Liver (tissue), 9 donors: Measurements from ENCODE around the gene C6orf120. TPM values are rescaled to one million over a fixed set of nuclear protein-coding genes. Genes with fewer than 3 reads are reported as not detected.
A peak's percentile ranks its signal among the peaks of the same experiment; 100 is the strongest.

Experiments used
- DNase-seq: peaks from one replicate; pipeline ENCODE4 v3.0.0-alpha.2; 2017; ENCODE audit warnings: low spot score
- H3K27ac ChIP-seq, 2 donors: one replicate each; pipeline ENCODE4 v1.7.0; 2013; ENCODE audit warnings: inconsistent platforms in 2 of 2, low read length in 2 of 2, control low read depth in 1 of 2, low read depth in 1 of 2, mild to moderate bottlenecking in 1 of 2
- H3K27me3 ChIP-seq, 4 donors: one replicate each; pipeline versions ENCODE4 v1.6.1 to v1.7.0; 2013; ENCODE audit warnings: low read length in 3 of 4, inconsistent platforms in 1 of 4, mild to moderate bottlenecking in 1 of 4, moderate library complexity in 1 of 4; ENCODE audit not compliant: control insufficient read depth in 4 of 4, insufficient read depth in 4 of 4
- H3K36me3 ChIP-seq, 4 donors: one replicate each; pipeline versions ENCODE4 v1.6.1 to v1.7.0; 2013; ENCODE audit warnings: low read length in 3 of 4, mild to moderate bottlenecking in 3 of 4, low read depth in 1 of 4, moderate library complexity in 1 of 4; ENCODE audit not compliant: control insufficient read depth in 4 of 4, insufficient read depth in 3 of 4
- H3K4me1 ChIP-seq, 4 donors: one replicate each; pipeline versions ENCODE4 v1.6.1 to v1.7.0; 2013; ENCODE audit warnings: low read length in 3 of 4, mild to moderate bottlenecking in 3 of 4, moderate library complexity in 1 of 4; ENCODE audit not compliant: control insufficient read depth in 4 of 4, insufficient read depth in 4 of 4
- H3K4me3 ChIP-seq, 3 donors: one replicate each; pipeline versions ENCODE4 v1.6.1 to v1.7.0; 2013; ENCODE audit warnings: low read length in 3 of 3, control low read depth in 1 of 3, low read depth in 1 of 3, mild to moderate bottlenecking in 1 of 3
- H3K9ac ChIP-seq, 2 donors: one replicate each; pipeline ENCODE4 v1.7.0; 2013; ENCODE audit warnings: low read length in 2 of 2, mild to moderate bottlenecking in 2 of 2, moderate library complexity in 2 of 2, control low read depth in 1 of 2, low read depth in 1 of 2
- H3K9me3 ChIP-seq, 4 donors: one replicate each; pipeline versions ENCODE4 v1.6.1 to v1.7.0; 2013; ENCODE audit warnings: low read length in 3 of 4; ENCODE audit not compliant: control insufficient read depth in 4 of 4
- ATF3 ChIP-seq: IDR thresholded peaks from 2 replicates; pipeline ENCODE4 v1.6.1; 2016; ENCODE audit warnings: antibody characterized with exemption
- CTCF ChIP-seq: fragments of 150-350 bp; IDR thresholded peaks from 2 replicates; pipeline ENCODE4 v1.5.1; 2017; ENCODE audit warnings: improper control_type of control experiment, low read depth, low read length; ENCODE audit not compliant: missing input control
- EGR1 ChIP-seq, 2 donors: IDR thresholded peaks; 2 replicates each; pipeline ENCODE4 v1.6.1; 2016 to 2018; ENCODE audit warnings: antibody characterized with exemption in 2 of 2, low read depth in 2 of 2
- FOXA1 ChIP-seq: IDR thresholded peaks from 2 replicates; pipeline ENCODE4 v1.6.1; 2016; ENCODE audit warnings: antibody characterized with exemption
- FOXA2 ChIP-seq: IDR thresholded peaks from 2 replicates; pipeline ENCODE4 v1.6.1; 2016; ENCODE audit warnings: antibody characterized with exemption
- GABPA ChIP-seq, 2 donors: IDR thresholded peaks in 1 of 2; conservative IDR thresholded peaks in 1 of 2; 2 replicates each; pipeline ENCODE4 v1.6.1; 2016; ENCODE audit warnings: antibody characterized with exemption in 2 of 2, mild to moderate bottlenecking in 1 of 2, moderate library complexity in 1 of 2
- HNF4A ChIP-seq, 2 donors: conservative IDR thresholded peaks; 2 replicates each; pipeline ENCODE4 v1.6.1; 2016; ENCODE audit warnings: antibody characterized with exemption in 2 of 2, mild to moderate bottlenecking in 2 of 2
- HNF4G ChIP-seq: IDR thresholded peaks from 2 replicates; pipeline ENCODE4 v1.6.1; 2016; ENCODE audit warnings: antibody characterized with exemption
- JUND ChIP-seq, 2 donors: IDR thresholded peaks; 2 replicates each; pipeline ENCODE4 v1.6.1; 2016; ENCODE audit warnings: antibody characterized with exemption in 2 of 2
- MAX ChIP-seq: IDR thresholded peaks from 2 replicates; pipeline ENCODE4 v1.6.1; 2016; ENCODE audit warnings: antibody characterized with exemption
- NR2F2 ChIP-seq: IDR thresholded peaks from 2 replicates; pipeline ENCODE4 v1.6.1; 2016; ENCODE audit warnings: antibody characterized with exemption
- RAD21 ChIP-seq, 2 donors: IDR thresholded peaks; 2 replicates each; pipeline ENCODE4 v1.6.1; 2016; ENCODE audit warnings: antibody characterized with exemption in 2 of 2, mild to moderate bottlenecking in 2 of 2
- RXRA ChIP-seq, 2 donors: IDR thresholded peaks; 2 replicates each; pipeline ENCODE4 v1.6.1; 2017 to 2018; ENCODE audit warnings: antibody characterized with exemption in 2 of 2, mild to moderate bottlenecking in 1 of 2
- SP1 ChIP-seq: IDR thresholded peaks from 2 replicates; pipeline ENCODE4 v1.6.1; 2018; ENCODE audit warnings: antibody characterized with exemption, mild to moderate bottlenecking
- TAF1 ChIP-seq: conservative IDR thresholded peaks from 2 replicates; pipeline ENCODE4 v1.6.1; 2016; ENCODE audit warnings: antibody characterized with exemption, mild to moderate bottlenecking
- YY1 ChIP-seq: IDR thresholded peaks from 2 replicates; pipeline ENCODE4 v1.6.1; 2016; ENCODE audit warnings: antibody characterized with exemption, mild to moderate bottlenecking
- ZBTB33 ChIP-seq: IDR thresholded peaks from 2 replicates; pipeline ENCODE4 v1.6.1; 2016; ENCODE audit warnings: antibody characterized with exemption
- WGBS: extraction: QIAGEN DNeasy Blood & Tissue Kit; methylation state at CpG from one replicate; pipeline ENCODE4 v1.1.7; 2013; 5-methylcytosine and 5-hydroxymethylcytosine counted together
- polyA plus RNA-seq, 2 donors: library from polyadenylated mRNA; stranded (reverse) in 1 of 2; unstranded in 1 of 2; fragments of 200-250 nt in 1 of 2; fragments of >200 nt in 1 of 2; fragmentation: Nextera tagmentation in 1 of 2; extraction: Ambion mirVana in 1 of 2; gene quantifications; one replicate each; pipeline versions ENCODE4 v1.2.1 to v1.2.3, GENCODE V29; 2013 to 2015
- total RNA-seq, 2 donors: library from RNA; depleted of rRNA; stranded (reverse); fragments of >200 nt; gene quantifications; one replicate each; pipeline ENCODE4 v1.2.3, GENCODE V29; 2014
- TF ChIP-seq, protein P1 (sequence below): IDR thresholded peaks from 2 replicates; pipeline ENCODE4 v1.6.1; 2016; ENCODE audit warnings: antibody characterized with exemption, mild to moderate bottlenecking
- donor health status: healthy.
- donor health status: healthy.
- donor health status: healthy.
- donor health status: healthy.
- donor health status: healthy.

The C6orf120 gene
- total and polyA plus RNA-seq, 4 donors: 10.5 to 29.7 (median 19.4) TPM

DNA sequence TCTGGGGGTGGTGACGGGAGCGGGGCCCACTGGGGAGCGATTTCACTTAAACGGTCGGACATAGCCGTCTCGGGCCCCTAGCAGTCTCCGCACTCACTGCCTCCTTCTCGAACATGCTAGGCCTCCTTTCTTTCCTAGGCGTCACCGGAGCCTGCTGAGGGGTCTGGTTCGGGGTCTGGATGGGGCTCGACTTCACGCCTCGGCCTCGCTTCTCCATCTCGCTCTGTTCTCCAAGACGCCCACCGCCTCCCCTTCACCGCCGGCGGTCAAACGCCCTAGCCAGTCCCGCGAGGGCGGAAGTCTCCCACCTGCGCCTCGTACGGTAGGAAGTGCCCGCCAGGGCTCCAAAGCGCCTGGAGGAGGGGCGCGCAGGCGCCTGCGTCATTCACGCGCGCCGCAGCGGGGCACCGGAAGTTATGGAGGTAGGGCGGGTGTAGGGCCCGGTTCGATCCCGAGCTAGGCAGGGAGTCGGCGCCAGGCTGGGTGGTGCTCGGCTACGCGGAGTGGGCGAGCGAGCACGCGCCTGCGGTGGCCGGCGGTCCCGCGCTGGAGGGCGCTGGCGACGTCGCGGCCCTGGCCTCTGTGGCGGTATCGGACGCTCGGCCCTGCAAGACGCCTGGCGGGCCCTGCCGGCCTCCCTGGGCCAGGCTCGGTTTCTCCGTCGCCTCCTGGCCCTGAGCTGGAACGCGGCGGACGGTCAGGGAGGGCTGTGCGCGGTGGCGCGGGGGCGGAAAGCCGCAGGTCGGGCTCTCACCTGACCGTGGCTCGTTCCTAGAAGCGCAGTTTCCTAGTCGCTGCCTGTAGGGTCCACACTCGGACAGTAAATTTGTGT, 49.5 kb downstream of the C6orf120 start, which contains the start of the genes DYNLT2 and ERMARD:
Gene DYNLT2, minus strand, starts transcription at position 331 of the 832 bp plus-strand sequence. Its CDS starts 114 bp downstream, at position 217.
Gene ERMARD, plus strand, starts transcription at position 381 of the 832 bp plus-strand sequence. Its CDS starts 36 bp downstream, at position 417.
- peaks cover 0 to under 1% (median 0%) of the 10 kb centered on the region in 4 donors for H3K36me3 ChIP-seq
- peak within 1 kb of the TSS; percentile 93 to 94 for H3K27ac ChIP-seq
- under 1% methylated on average over 90 of the region's 90 CpGs for WGBS

More for the DNA sequence above, 49.5 kb downstream of the C6orf120 start, which contains the start of the genes DYNLT2 and ERMARD:
- peak within 1 kb of the TSS; percentile 87 to 92 for H3K9ac ChIP-seq
- DNase-seq: peak; percentile 95
- no peaks in the 10 kb centered on the region for H3K9me3 ChIP-seq
- H3K4me1 ChIP-seq: peaks cover 0 to 22% (median 11%) of the 10 kb centered on the region in 4 donors
- H3K27me3 ChIP-seq: no peaks in the 10 kb centered on the region
- H3K4me3 ChIP-seq: peak within 1 kb of the TSS; percentile 55 to 94 (median 89)
- TF ChIP-seq YY1 (peak; percentile 94), RAD21 (IDR thresholded peaks at IDR 0.05) (peak; percentile 34 to 55), HNF4G (no peak), FOXA2 (no peak), ZBTB33 (peak; percentile 85), SP1 (peak; percentile 51), GABPA (IDR thresholded peaks at IDR 0.05 in 1 of 2, conservative IDR thresholded peaks at IDR 0.05 in 1 of 2) (peak; percentile 66 to 96), EGR1 (IDR thresholded peaks at IDR 0.05; ENCODE audit: low read depth in 2 of 2) (peak in 1 of 2 donors; percentile 22), NR2F2 (no peak), MAX (peak; percentile 57), HNF4A (conservative IDR thresholded peaks at IDR 0.05) (peak in 1 of 2 donors; percentile 23), JUND (IDR thresholded peaks at IDR 0.05) (no peak), RXRA (IDR thresholded peaks at IDR 0.05) (no peak), ATF3 (no peak), TAF1 (peak; percentile 55), FOXA1 (no peak), CTCF (peak; percentile 50)
- TF ChIP-seq, protein P1, sequence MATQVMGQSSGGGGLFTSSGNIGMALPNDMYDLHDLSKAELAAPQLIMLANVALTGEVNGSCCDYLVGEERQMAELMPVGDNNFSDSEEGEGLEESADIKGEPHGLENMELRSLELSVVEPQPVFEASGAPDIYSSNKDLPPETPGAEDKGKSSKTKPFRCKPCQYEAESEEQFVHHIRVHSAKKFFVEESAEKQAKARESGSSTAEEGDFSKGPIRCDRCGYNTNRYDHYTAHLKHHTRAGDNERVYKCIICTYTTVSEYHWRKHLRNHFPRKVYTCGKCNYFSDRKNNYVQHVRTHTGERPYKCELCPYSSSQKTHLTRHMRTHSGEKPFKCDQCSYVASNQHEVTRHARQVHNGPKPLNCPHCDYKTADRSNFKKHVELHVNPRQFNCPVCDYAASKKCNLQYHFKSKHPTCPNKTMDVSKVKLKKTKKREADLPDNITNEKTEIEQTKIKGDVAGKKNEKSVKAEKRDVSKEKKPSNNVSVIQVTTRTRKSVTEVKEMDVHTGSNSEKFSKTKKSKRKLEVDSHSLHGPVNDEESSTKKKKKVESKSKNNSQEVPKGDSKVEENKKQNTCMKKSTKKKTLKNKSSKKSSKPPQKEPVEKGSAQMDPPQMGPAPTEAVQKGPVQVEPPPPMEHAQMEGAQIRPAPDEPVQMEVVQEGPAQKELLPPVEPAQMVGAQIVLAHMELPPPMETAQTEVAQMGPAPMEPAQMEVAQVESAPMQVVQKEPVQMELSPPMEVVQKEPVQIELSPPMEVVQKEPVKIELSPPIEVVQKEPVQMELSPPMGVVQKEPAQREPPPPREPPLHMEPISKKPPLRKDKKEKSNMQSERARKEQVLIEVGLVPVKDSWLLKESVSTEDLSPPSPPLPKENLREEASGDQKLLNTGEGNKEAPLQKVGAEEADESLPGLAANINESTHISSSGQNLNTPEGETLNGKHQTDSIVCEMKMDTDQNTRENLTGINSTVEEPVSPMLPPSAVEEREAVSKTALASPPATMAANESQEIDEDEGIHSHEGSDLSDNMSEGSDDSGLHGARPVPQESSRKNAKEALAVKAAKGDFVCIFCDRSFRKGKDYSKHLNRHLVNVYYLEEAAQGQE: peak; percentile 77
